GM23338 (cell line): ENCODE results near the gene PF4V1. TPM values are rescaled to one million over a fixed set of nuclear protein-coding genes. Genes with fewer than 3 reads are reported as not detected.

Experiments
- ATAC-seq: fragments of 200-7000 bp; cut with Tn5 transposase; 3 replicates; pipeline ENCODE4 v1.9.1; 2020
- DNase-seq: peaks from one replicate; pipeline ENCODE4 v3.0.0-alpha.2; 2015; ENCODE audit warnings: low spot score
- H2AFZ ChIP-seq: fragments of 200-600 bp; sonication (generic); 2 replicates; pipeline ENCODE4 v1.8.0; 2016; ENCODE audit warnings: antibody characterized with exemption, mild to moderate bottlenecking, moderate library complexity
- H3F3A ChIP-seq: fragments of 200-600 bp; sonication (generic); replicated peaks from 2 replicates; pipeline ENCODE4 v1.8.0; 2017; ENCODE audit warnings: antibody characterized with exemption, mixed run types, low read depth
- H3K27ac ChIP-seq: fragments of 200-600 bp; sonication (generic); 2 replicates; pipeline ENCODE4 v1.6.1; 2016; ENCODE audit warnings: low read depth
- H3K27me3 ChIP-seq: fragments of 200-600 bp; sonication (generic); 2 replicates; pipeline ENCODE4 v1.8.0; 2016; ENCODE audit warnings: mild to moderate bottlenecking, mixed run types, moderate library complexity; ENCODE audit not compliant: insufficient read depth
- H3K36me3 ChIP-seq: fragments of 200-600 bp; sonication (generic); 2 replicates; pipeline ENCODE4 v1.8.0; 2016; ENCODE audit warnings: mild to moderate bottlenecking; ENCODE audit not compliant: insufficient read depth
- H3K4me1 ChIP-seq: fragments of 200-600 bp; sonication (generic); 2 replicates; pipeline ENCODE4 v1.8.0; 2016; ENCODE audit warnings: mild to moderate bottlenecking, moderate library complexity; ENCODE audit not compliant: insufficient read depth
- H3K4me2 ChIP-seq: fragments of 200-600 bp; sonication (generic); 2 replicates; pipeline ENCODE4 v1.7.1; 2017; ENCODE audit warnings: mixed run types
- H3K4me3 ChIP-seq: fragments of 200-600 bp; sonication (generic); 2 replicates; pipeline ENCODE4 v1.6.1; 2016; ENCODE audit warnings: mixed run types
- H3K79me2 ChIP-seq: fragments of 200-600 bp; sonication (generic); replicated peaks from 2 replicates; pipeline ENCODE4 v1.8.0; 2017; ENCODE audit warnings: mild to moderate bottlenecking; ENCODE audit not compliant: insufficient read depth
- H3K9me2 ChIP-seq: fragments of 200-600 bp; sonication (generic); 2 replicates; pipeline ENCODE4 v1.8.0; 2017; ENCODE audit not compliant: insufficient read depth
- H4K20me1 ChIP-seq: fragments of 200-600 bp; sonication (generic); replicated peaks from 2 replicates; pipeline ENCODE4 v1.8.0; 2017; ENCODE audit warnings: mild to moderate bottlenecking; ENCODE audit not compliant: insufficient read depth
- H3K27ac Mint-ChIP-seq: 2 replicates; pipeline ENCODE4 v1.8.0; 2020; ENCODE audit warnings: inconsistent platforms, mild to moderate bottlenecking, moderate library complexity, mixed read lengths
- H3K27me3 Mint-ChIP-seq: 3 replicates; pipeline ENCODE4 v1.8.0; 2022; ENCODE audit warnings: low read depth, mild to moderate bottlenecking, moderate library complexity, mixed read lengths, inconsistent platforms; ENCODE audit not compliant: insufficient read depth, poor library complexity
- H3K36me3 Mint-ChIP-seq: 3 replicates; pipeline ENCODE4 v1.8.0; 2021; ENCODE audit warnings: low read depth, mild to moderate bottlenecking, inconsistent platforms, moderate library complexity, mixed read lengths
- H3K4me1 Mint-ChIP-seq: 3 replicates; pipeline ENCODE4 v1.8.0; 2020; ENCODE audit warnings: mild to moderate bottlenecking, inconsistent platforms, mixed read lengths
- H3K4me3 Mint-ChIP-seq: 3 replicates; pipeline ENCODE4 v1.8.0; 2021; ENCODE audit warnings: moderate library complexity, mild to moderate bottlenecking, inconsistent platforms, mixed read lengths
- H3K9me3 Mint-ChIP-seq: 3 replicates; pipeline ENCODE4 v1.8.0; 2020; ENCODE audit warnings: moderate library complexity, mild to moderate bottlenecking, inconsistent platforms, mixed read lengths
- CREB1 ChIP-seq: fragments of 250-450 bp; sonication (Bioruptor Pico); IDR thresholded peaks from 2 replicates; pipeline ENCODE4 v1.5.0; 2020; ENCODE audit warnings: low read depth, mild to moderate bottlenecking, moderate library complexity
- CTCF ChIP-seq, 2 experiments: fragments of 200-600 bp in 1 of 2; sonication (generic) in 1 of 2; conservative IDR thresholded peaks; 2 replicates each; pipeline versions ENCODE4 v1.5.1 to v1.6.1; 2016 to 2017; ENCODE audit warnings: antibody characterized with exemption in 2 of 2, low read depth in 2 of 2, mild to moderate bottlenecking in 2 of 2, moderate library complexity in 1 of 2
- EZH2 ChIP-seq: fragments of 200-600 bp; sonication (generic); IDR thresholded peaks from one replicate; pipeline ENCODE4 v1.8.0; 2017; ENCODE audit warnings: antibody characterized with exemption, mild to moderate bottlenecking, low read depth; ENCODE audit not compliant: unreplicated experiment
- EZH2phosphoT487 ChIP-seq: fragments of 200-600 bp; sonication (generic); IDR thresholded peaks from one replicate; pipeline ENCODE4 v1.8.1; 2018; ENCODE audit warnings: antibody characterized with exemption; ENCODE audit not compliant: unreplicated experiment
- JUNB ChIP-seq: IDR thresholded peaks from one replicate; pipeline ENCODE4 v1.6.1; 2016; ENCODE audit warnings: antibody characterized with exemption; ENCODE audit not compliant: unreplicated experiment
- POLR2AphosphoS5 ChIP-seq: IDR thresholded peaks from 2 replicates; pipeline ENCODE4 v1.6.1; 2016; ENCODE audit warnings: antibody characterized with exemption, low read depth
- REST ChIP-seq: IDR thresholded peaks from one replicate; pipeline ENCODE4 v1.6.1; 2018; ENCODE audit warnings: antibody characterized with exemption; ENCODE audit not compliant: unreplicated experiment
- STAT1 ChIP-seq: IDR thresholded peaks from one replicate; pipeline ENCODE4 v1.6.1; 2016; ENCODE audit warnings: antibody characterized with exemption; ENCODE audit not compliant: unreplicated experiment
- polyA plus RNA-seq: library from polyadenylated mRNA; unstranded; fragments of >200 nt; fragmentation: Nextera tagmentation; extraction: Ambion mirVana; gene quantifications from 2 replicates; pipeline ENCODE4 v1.2.1, GENCODE V29; 2016
- total RNA-seq: library from RNA; depleted of rRNA; stranded (reverse); fragments of >200 nt; shearing (Covaris generic); gene quantifications from 2 replicates; pipeline ENCODE4 v1.2.3, GENCODE V29; 2014
- TF ChIP-seq, protein P1 (sequence below): fragments of 250-450 bp; sonication (Bioruptor Pico); IDR thresholded peaks from 2 replicates; pipeline ENCODE4 v1.5.0; 2020; ENCODE audit warnings: mild to moderate bottlenecking, moderate library complexity
- TF ChIP-seq, protein P2 (sequence below): IDR thresholded peaks from 2 replicates; pipeline ENCODE4 v1.6.1; 2016; ENCODE audit warnings: antibody characterized with exemption

Gene PF4V1
- total and polyA plus RNA-seq, 2 experiments from 2014 or later: 0.66 TPM; not detected in 1

- TF ChIP-seq, protein P1, sequence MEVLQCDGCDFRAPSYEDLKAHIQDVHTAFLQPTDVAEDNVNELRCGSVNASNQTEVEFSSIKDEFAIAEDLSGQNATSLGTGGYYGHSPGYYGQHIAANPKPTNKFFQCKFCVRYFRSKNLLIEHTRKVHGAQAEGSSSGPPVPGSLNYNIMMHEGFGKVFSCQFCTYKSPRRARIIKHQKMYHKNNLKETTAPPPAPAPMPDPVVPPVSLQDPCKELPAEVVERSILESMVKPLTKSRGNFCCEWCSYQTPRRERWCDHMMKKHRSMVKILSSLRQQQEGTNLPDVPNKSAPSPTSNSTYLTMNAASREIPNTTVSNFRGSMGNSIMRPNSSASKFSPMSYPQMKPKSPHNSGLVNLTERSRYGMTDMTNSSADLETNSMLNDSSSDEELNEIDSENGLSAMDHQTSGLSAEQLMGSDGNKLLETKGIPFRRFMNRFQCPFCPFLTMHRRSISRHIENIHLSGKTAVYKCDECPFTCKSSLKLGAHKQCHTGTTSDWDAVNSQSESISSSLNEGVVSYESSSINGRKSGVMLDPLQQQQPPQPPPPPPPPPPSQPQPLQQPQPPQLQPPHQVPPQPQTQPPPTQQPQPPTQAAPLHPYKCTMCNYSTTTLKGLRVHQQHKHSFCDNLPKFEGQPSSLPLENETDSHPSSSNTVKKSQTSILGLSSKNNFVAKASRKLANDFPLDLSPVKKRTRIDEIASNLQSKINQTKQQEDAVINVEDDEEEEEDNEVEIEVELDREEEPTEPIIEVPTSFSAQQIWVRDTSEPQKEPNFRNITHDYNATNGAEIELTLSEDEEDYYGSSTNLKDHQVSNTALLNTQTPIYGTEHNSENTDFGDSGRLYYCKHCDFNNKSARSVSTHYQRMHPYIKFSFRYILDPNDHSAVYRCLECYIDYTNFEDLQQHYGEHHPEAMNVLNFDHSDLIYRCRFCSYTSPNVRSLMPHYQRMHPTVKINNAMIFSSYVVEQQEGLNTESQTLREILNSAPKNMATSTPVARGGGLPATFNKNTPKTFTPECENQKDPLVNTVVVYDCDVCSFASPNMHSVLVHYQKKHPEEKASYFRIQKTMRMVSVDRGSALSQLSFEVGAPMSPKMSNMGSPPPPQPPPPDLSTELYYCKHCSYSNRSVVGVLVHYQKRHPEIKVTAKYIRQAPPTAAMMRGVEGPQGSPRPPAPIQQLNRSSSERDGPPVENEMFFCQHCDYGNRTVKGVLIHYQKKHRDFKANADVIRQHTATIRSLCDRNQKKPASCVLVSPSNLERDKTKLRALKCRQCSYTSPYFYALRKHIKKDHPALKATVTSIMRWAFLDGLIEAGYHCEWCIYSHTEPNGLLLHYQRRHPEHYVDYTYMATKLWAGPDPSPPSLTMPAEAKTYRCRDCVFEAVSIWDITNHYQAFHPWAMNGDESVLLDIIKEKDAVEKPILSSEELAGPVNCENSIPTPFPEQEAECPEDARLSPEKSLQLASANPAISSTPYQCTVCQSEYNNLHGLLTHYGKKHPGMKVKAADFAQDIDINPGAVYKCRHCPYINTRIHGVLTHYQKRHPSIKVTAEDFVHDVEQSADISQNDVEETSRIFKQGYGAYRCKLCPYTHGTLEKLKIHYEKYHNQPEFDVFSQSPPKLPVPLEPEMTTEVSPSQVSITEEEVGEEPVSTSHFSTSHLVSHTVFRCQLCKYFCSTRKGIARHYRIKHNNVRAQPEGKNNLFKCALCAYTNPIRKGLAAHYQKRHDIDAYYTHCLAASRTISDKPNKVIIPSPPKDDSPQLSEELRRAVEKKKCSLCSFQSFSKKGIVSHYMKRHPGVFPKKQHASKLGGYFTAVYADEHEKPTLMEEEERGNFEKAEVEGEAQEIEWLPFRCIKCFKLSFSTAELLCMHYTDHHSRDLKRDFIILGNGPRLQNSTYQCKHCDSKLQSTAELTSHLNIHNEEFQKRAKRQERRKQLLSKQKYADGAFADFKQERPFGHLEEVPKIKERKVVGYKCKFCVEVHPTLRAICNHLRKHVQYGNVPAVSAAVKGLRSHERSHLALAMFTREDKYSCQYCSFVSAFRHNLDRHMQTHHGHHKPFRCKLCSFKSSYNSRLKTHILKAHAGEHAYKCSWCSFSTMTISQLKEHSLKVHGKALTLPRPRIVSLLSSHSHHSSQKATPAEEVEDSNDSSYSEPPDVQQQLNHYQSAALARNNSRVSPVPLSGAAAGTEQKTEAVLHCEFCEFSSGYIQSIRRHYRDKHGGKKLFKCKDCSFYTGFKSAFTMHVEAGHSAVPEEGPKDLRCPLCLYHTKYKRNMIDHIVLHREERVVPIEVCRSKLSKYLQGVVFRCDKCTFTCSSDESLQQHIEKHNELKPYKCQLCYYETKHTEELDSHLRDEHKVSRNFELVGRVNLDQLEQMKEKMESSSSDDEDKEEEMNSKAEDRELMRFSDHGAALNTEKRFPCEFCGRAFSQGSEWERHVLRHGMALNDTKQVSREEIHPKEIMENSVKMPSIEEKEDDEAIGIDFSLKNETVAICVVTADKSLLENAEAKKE (CRISPR knock-in tag): no peak
- no peak for TF ChIP-seq STAT1
- no peak for TF ChIP-seq CREB1
- TF ChIP-seq JUNB: no peak
- no peak for TF ChIP-seq EZH2phosphoT487
Observed at GRCh38 chr4:73828956-73829355, 24.1 kb upstream of the PF4V1 start (continued).

DNA sequence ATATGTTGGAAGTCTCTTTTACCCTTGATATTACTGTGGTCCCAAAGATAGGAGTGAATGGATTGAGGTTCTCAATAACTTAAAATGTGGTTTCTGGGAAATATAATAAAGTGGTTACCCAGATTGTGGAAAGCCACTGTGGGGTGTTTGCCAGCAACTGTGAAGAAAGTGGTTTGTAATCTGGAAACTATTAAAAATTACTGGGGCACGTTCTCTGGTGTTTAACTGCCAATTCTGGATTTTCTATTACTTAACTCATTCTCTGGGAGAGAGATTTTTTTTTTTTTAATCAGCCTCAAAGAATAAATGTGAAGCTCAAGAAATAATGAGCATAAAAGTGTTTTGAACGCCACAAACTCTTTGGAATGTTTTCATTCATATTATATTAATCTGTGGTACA, 21.5 kb upstream of the PF4V1 start:
- 0 out of 2 replicates have a peak, but pooled peaks cover 6% of the 10 kb centered on the region for H3K9me2 ChIP-seq
- DNase-seq (no peak), ATAC-seq (no peak)
- Mint-ChIP-seq H3K9me3 (peaks cover 10% of the 10 kb centered on the region), H3K27me3 (peaks cover 4% of the 10 kb centered on the region), H3K4me3 (no peak overlapping the region), H3K27ac (no peak overlapping the region), H3K4me1 (0 out of 3 replicates have a peak, but pooled peaks cover 2% of the 10 kb centered on the region), H3K36me3 (peaks cover 3% of the 10 kb centered on the region; the same call in 2 of the 3 replicates)
- H3K4me3 ChIP-seq: no peak overlapping the region
- no peaks in the 10 kb centered on the region for H4K20me1 ChIP-seq
- H3K36me3 ChIP-seq: no peaks in the 10 kb centered on the region
- no peak overlapping the region for H2AFZ ChIP-seq
- H3K4me1 ChIP-seq: no peaks in the 10 kb centered on the region
- no peaks in the 10 kb centered on the region for H3K27me3 ChIP-seq
- no peak overlapping the region for H3K4me2 ChIP-seq
- no peak for TF ChIP-seq EZH2phosphoT487
- TF ChIP-seq REST: no peak
- no peak for TF ChIP-seq STAT1
- no peak for TF ChIP-seq POLR2AphosphoS5
- no peak for TF ChIP-seq EZH2
- TF ChIP-seq, protein P2, sequence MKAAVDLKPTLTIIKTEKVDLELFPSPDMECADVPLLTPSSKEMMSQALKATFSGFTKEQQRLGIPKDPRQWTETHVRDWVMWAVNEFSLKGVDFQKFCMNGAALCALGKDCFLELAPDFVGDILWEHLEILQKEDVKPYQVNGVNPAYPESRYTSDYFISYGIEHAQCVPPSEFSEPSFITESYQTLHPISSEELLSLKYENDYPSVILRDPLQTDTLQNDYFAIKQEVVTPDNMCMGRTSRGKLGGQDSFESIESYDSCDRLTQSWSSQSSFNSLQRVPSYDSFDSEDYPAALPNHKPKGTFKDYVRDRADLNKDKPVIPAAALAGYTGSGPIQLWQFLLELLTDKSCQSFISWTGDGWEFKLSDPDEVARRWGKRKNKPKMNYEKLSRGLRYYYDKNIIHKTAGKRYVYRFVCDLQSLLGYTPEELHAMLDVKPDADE: no peak
- TF ChIP-seq CTCF (conservative IDR thresholded peaks at IDR 0.05; ENCODE audit: low read depth in 2 of 2): no peak
- no peak overlapping the region for H3K27ac ChIP-seq
- H3F3A ChIP-seq: no peaks in the 10 kb centered on the region
- H3K79me2 ChIP-seq: no peaks in the 10 kb centered on the region
